HEK293 (cell line): Measurements from ENCODE around the gene EEF1AKMT3.
"Not testable (repeated sequence)": the region's sequence is repeated elsewhere in the genome, so short reads cannot be mapped to it uniquely, and the experiment has no call there.

Experiments
- CTCF ChIP-seq: fragments of 450-650 bp; formaldehyde crosslinking; IDR thresholded peaks from 2 replicates; pipeline ENCODE4 v1.5.1; 2016; ENCODE audit warnings: missing biosample characterization, missing genetic modification characterization
- KLF10 ChIP-seq: fragments of 450-650 bp; IDR thresholded peaks from 2 replicates; pipeline ENCODE4 v1.5.1; 2018; ENCODE audit warnings: missing biosample characterization, mild to moderate bottlenecking, missing genetic modification characterization
- ZNF114 ChIP-seq: fragments of 450-650 bp; formaldehyde crosslinking; IDR thresholded peaks from 2 replicates; pipeline ENCODE4 v1.5.0; 2017; ENCODE audit warnings: missing biosample characterization, missing genetic modification characterization
- ZNF155 ChIP-seq: fragments of 450-650 bp; formaldehyde crosslinking; IDR thresholded peaks from 2 replicates; pipeline ENCODE4 v1.5.1; 2016; ENCODE audit warnings: missing biosample characterization, missing genetic modification characterization

GRCh38 chr12:57774634-57775033 lies 2.2 kb downstream of the EEF1AKMT3 start:
- TF ChIP-seq ZNF155 (tag by site-specific recombination); KLF10 (tag by site-specific recombination); ZNF114 (tag by site-specific recombination); CTCF: not testable (repeated sequence)
